GM12891 (cell line): ENCODE results near the gene FHAD1.

Source experiments
- POU2F2 ChIP-seq: IDR thresholded peaks from 2 replicates; pipeline ENCODE4 v1.6.1; 2011; ENCODE audit warnings: low read depth, mild to moderate bottlenecking, control low read depth, low read length, moderate library complexity
- SPI1 ChIP-seq: IDR thresholded peaks from 2 replicates; pipeline ENCODE4 v1.6.1; 2011; ENCODE audit warnings: low read depth, low read length, control low read depth
- TAF1 ChIP-seq: IDR thresholded peaks from 2 replicates; pipeline ENCODE4 v1.6.1; 2011; ENCODE audit warnings: low read depth, low read length, control low read depth

- TF ChIP-seq SPI1 (no peak), POU2F2 (no peak), TAF1 (no peak)
Observed at GRCh38 chr1:15315815-15316214, 68.8 kb downstream of the FHAD1 start.
